ENCODE data around the gene TAS1R2. TPM values are rescaled to one million over a fixed set of nuclear protein-coding genes. Genes with fewer than 3 reads are reported as not detected.

Gene TAS1R2
- total RNA-seq, 2 donors from 2014 or later, result not detected

GRCh38 chr1:18811733-18812452 lies 47.6 kb downstream of the TAS1R2 start:
- no peaks in the 10 kb centered on the region for H3K36me3 ChIP-seq (replicated peaks in 1 of 2; ENCODE audit: insufficient read depth in 1 of 2, low read depth in 2 of 2)
- no peak overlapping the region for H3K4me3 ChIP-seq
- intact Hi-C loops (cut with DNase I), result no loop called here
- no peaks in the 10 kb centered on the region for H3K9me3 ChIP-seq
- H3K4me1 ChIP-seq, result no peaks in the 10 kb centered on the region
- no peaks in the 10 kb centered on the region for H3K27me3 ChIP-seq
- DNase-seq, result no peak
- TF ChIP-seq CTCF (IDR thresholded peaks at IDR 0.05) (no peak), POLR2A (IDR thresholded peaks at IDR 0.05) (no peak)
- WGBS, 2 donors, result 77% methylated on average over 7 of the region's 7 CpGs
- no peak overlapping the region for H3K27ac ChIP-seq
- ATAC-seq, result no peak

GRCh38 chr1:18809953-18810899 lies 49.2 kb downstream of the TAS1R2 start:
- TF ChIP-seq CTCF (IDR thresholded peaks at IDR 0.05) (no peak), POLR2A (IDR thresholded peaks at IDR 0.05) (no peak)
- H3K9me3 ChIP-seq, result no peaks in the 10 kb centered on the region
- DNase-seq, result no peak
- no peak overlapping the region for H3K27ac ChIP-seq
- H3K36me3 ChIP-seq (replicated peaks in 1 of 2; ENCODE audit: insufficient read depth in 1 of 2, low read depth in 2 of 2), result no peaks in the 10 kb centered on the region
- intact Hi-C loops (cut with DNase I), result no loop called here
- H3K4me3 ChIP-seq, result no peak overlapping the region
- no peak for ATAC-seq
- H3K27me3 ChIP-seq, result no peaks in the 10 kb centered on the region
- WGBS, 2 donors, result 57 to 58% methylated on average over 6 to 16 of the region's 16 CpGs
- no peaks in the 10 kb centered on the region for H3K4me1 ChIP-seq

GRCh38 chr1:18808550-18808949 lies 50.9 kb downstream of the TAS1R2 start:
- intact Hi-C loops (cut with DNase I), result no loop called here
- Histone ChIP-seq H3K9me3 (no peaks in the 10 kb centered on the region), H3K27ac (no peak overlapping the region), H3K27me3 (no peaks in the 10 kb centered on the region), H3K4me3 (no peak overlapping the region), H3K4me1 (no peaks in the 10 kb centered on the region), H3K36me3 (replicated peaks in 1 of 2; ENCODE audit: insufficient read depth in 1 of 2, low read depth in 2 of 2) (no peaks in the 10 kb centered on the region)
- WGBS, 2 donors, result 52 to 59% methylated on average over 8 of the region's 8 CpGs
- no peak for TF ChIP-seq CTCF (IDR thresholded peaks at IDR 0.05)
- no peak for TF ChIP-seq POLR2A (IDR thresholded peaks at IDR 0.05)
- DNase-seq (no peak), ATAC-seq (no peak)

- no peaks in the 10 kb centered on the region for H3K27me3 ChIP-seq
- TF ChIP-seq CTCF (IDR thresholded peaks at IDR 0.05) (no peak), POLR2A (IDR thresholded peaks at IDR 0.05) (no peak)
- no peaks in the 10 kb centered on the region for H3K4me1 ChIP-seq
- no peak overlapping the region for H3K4me3 ChIP-seq
- intact Hi-C loops (cut with DNase I), result no loop called here
- WGBS, 2 donors, result 52 to 66% methylated on average over 10 of the region's 10 CpGs
- no peaks in the 10 kb centered on the region for H3K36me3 ChIP-seq (replicated peaks in 1 of 2; ENCODE audit: insufficient read depth in 1 of 2, low read depth in 2 of 2)
- ATAC-seq (no peak), DNase-seq (no peak)
- H3K9me3 ChIP-seq, result no peaks in the 10 kb centered on the region
- no peak overlapping the region for H3K27ac ChIP-seq
Measured at GRCh38 chr1:18807334-18808063, 52.0 kb downstream of the TAS1R2 start.
